ENCODE results near the gene MBP.
"Not testable (repeated sequence)": the region's sequence is repeated elsewhere in the genome, so short reads cannot be mapped to it uniquely, and the experiment has no call there.

MBP gene

DNA sequence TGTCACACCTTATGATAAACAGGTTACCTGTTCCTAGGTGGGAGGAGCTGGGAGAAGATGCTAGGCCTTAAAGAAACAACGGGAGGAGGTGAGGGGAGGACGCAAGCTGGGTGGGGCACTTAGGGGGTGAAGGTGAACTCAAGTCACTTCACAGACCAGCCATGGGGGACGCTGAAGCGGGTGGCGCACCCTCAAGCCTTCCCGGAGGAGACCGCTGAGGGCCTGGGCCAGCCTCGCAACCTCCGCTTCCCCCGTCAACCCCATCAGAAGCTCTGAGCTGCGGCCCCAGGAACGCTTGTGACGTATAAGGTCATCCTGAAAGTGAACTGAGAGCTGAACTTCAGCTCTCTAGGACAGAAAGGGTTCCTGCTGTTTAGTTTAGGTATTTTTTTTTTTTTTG is 133.5 kb downstream of the MBP start:
- DNase-seq = no peak

DNA sequence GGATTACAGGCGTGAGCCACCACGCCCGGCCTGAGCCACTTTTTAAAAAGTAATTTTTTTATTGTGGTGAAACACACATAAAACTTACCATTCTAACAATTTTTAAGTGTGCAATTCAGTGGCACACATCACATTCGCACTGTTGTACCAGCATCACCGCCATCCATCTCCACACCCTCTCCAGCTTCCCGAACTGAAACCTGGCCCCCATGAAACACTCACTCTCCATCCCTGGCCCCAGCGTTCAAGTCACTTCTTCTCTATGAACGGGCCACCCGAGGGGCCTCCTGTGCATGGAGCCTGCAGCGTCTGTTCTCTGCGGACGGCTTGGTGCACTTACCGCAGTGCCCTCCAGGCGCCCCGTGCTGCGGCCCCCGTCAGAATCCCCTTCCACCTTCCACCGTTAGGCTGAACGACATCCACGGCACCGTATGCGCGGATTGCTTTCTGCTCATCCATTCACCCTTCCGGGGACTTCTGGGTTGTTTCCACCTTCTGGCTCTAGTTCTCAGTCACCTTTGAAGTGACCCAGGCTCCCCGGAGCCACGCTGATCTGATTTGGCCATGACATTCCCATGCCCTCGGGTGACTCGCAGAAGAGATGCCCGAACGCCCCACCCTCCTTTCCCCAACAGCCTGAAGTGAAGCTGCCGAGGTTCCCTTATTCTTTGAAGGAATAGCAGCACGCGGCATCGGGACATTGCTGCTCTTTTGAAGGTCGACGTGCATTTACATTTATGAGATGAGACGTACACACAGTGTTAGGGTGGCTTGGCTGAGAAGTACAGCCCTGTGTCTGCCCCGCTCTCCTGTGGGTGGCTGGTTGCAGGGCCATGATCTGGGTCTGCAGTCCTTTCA is 134.4 kb downstream of the MBP start:
- DNase-seq = no peak

- DNase-seq = no peak
Measured at GRCh38 chr18:76996429-76996828, 136.2 kb downstream of the MBP start.

DNA sequence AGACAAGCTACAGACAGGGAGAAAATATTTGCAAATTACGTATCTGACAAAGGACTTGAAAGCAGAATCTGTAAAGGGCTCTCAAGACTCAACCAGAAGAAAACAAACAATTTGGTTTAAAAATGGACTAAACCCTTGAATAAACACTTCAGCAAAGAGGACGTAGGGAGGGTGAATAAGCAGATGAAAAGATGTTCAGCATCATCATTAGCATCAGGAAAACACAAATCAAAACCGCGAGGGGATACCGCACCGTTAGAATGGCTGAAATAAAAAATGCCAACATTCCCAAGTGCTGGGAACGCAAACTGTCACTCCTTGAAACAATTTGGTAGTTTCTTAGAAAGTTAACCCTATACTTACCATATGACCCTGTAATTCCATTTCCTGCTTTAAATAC is 136.7 kb downstream of the MBP start:
- DNase-seq = no peak

DNA sequence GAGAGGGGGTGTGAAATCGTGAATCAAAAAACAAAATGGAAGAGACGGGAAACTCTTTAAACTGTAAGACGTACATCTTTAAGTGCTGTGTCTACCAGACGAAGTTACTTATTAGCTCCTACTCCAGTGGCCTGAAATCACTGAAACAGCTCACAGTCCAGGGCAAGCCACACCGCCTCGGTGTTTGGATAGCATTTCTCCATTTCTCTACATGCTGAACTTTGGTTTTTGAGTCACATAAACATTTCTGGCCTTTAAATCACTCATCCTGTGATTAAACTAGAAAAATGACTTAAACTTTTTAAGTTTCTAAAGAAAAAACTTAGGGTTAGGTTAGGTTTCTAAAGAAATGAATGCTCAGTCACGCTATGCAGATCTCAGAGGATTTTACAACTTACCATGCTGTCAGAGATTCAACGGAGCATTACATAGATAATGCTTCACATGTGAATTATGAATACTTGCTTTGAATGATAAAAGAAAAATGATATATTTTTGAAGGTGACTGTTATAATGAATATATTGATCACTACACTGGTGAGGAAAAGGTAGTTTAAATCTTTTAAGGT is 138.4 kb downstream of the MBP start:
- DNase-seq = no peak

GRCh38 chr18:76993573-76993972 is 139.0 kb downstream of the MBP start:
- DNase-seq = no peak

GRCh38 chr18:76993085-76993382 is 139.5 kb downstream of the MBP start:
- no peak for DNase-seq

DNA sequence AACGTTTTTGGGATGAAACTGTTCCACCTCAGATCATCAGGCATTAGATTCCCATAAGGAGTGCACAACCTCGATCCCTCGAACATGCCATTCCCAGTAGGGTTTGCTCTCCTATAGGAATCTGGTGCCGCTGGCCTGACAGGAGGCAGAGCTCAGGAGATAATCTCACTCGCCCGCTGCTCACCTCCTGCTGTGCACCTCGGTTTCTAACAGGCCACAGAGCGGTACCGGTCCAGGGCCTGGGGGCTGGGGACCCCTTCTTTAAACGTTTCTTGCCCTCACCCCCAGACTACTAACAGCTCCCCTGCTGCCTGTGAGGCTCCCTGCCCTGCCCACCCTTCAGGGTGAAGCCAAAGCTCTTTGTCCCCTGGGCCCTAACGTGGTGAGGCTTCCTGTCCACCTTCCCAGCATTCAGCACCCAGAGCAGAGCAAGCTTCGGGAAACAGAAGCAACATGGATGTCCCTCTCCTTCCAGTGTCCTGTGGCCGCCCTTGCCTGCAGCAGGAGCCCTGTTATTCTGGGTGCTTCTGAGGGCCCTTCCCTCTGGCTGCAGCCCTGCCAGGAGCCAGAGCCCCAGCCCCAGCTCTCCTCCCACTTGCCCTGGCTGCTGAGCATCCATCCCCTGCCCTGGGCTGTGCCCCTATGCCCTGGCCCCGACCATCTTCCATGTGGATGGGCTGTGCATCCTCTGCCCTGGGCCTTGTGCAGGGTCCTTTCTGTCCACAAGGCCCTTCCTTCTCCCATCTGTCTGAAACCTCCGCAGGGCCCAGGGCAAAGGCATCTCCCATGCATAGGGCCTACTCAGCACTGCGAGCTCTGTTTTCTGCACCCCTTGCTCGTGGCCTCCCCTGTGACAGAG is 140.1 kb downstream of the MBP start:
- DNase-seq = no peak

DNA sequence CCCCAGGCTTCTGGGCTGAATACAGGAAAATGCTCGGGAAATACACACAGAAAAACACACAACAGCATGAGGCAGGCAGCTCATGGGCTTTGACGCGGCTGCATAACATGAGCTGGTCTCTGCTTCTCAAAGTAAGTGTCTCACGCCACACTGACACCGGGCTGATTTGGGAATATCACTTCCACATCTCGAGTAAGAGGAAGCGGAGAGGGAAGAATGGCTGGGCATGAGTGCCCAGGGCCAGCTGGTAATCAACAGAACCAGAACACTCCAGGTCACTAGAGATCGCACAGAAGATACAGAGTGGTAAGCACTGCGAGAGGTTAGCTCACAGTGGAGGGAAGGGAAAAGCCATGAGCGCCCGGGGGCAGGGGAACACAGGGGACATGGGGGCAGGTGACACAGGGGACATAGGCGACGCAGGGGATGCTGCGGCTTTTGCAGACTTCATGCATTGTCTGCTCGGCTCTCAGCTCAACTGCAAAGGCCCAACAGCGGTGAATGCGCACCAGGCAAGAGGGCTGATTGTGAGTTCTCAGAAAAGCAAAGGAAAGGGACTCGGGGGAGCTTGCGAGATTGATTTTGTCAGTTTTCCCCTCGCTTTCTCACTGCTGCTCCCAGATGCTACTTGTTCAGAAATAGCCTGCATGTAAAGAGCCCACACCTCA is 141.4 kb downstream of the MBP start:
- no peak for DNase-seq

DNA sequence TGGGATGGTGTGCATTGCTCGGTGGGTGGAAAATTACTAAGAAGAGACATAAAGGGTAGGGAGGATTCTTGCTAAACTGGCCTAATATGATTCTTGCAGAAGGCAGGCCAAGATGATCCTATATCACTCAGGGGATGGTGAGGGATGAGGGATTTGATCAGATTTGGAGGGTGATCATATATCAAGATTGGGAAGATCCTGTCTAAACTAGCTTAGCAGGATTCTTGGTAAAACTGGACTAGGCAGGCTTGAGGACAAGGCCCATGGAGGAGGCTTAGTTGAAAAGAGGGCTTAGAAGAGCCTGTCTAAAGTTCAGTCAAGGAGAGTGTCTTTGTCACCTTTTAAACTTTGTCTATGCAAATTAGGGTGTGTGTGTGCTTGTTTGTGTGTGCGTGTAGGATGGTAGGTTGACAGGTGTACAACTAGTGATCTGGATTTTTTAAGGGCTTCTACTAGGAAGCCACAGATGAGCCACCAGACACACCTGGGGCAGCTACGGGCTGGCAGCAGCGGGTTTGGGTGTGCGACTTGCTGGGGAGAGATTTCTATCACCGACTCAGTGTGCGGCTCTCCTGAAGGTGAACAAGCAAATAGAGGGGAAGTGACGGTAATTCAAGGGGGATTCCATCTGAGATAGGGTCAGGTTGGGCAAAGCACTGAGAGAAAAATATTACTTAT is 142.1 kb downstream of the MBP start:
- DNase-seq = not testable (repeated sequence)

DNA sequence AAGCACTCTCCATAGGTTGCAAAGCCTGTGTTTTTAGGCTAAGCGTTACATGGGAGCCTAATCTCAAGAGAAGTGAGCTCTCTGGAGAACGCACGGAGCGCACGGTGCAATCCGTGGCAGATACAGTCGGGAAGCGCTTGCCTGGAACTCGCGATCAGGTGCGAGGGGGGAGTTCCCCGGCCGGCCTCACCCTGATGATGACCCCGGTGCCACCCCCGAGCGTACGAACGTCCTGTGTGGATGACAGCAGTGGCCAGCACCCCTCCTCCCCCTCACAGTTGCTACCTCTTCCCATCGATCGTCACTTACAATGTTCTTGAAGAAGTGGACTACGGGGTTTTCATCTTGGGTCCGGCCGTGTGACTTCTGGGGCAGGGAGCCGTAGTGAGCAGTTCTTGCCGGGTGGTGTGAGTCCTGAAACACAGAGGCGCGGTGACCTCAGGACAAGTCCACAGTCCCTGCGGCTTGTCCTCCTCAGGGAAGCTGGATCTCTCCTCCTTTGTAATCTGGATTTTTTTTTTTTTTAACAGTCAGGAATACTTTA is 142.9 kb downstream of the MBP start:
- DNase-seq = no peak

- DNase-seq = no peak
Measured at GRCh38 chr18:76988827-76989646, 143.5 kb downstream of the MBP start.

DNA sequence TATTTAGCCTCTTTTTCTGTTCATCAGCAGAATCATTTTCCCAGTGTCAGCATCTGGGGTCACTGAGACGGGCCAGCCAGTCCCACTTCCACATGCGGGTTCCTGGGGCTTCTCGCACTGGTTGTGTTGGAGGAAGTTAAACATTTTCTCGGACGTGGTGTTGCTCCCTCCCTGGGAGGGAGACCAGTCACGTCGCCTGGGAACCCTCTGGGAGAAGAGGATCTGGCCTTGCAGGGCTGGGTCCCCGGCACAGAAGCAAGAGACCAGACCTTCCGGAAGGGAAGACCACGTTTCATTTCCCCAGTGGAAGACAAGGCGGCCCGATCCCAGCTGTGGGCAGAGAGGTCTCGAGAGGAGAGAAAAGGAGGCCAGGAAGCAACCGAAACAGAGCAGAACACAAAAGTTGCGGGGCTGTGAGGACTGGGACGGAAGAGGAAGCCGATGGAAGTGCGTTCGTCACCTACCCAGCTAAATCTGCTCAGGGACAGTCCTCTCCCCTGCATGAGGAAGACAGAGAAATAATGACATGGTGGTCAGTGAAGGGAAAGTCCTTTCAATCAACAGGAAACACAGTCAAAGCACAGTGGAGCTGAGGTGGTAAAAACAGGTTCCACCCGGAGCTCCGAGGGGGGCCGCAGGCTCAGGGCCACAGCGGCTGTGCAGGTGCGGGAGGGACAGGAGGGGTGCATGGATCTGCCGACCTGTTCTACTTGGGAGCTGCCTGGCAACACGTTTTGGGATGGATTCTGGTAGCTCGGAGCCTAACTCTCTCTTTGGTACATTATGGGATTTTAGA is 144.4 kb downstream of the MBP start:
- no peak for DNase-seq

- no peak for DNase-seq
Measured at GRCh38 chr18:76986406-76986805, 146.2 kb downstream of the MBP start.

GRCh38 chr18:76985951-76986236 is 146.7 kb downstream of the MBP start:
- DNase-seq = no peak

GRCh38 chr18:76985156-76985950 is 147.2 kb downstream of the MBP start:
- no peak for DNase-seq

- no peak for DNase-seq
Measured at GRCh38 chr18:76984193-76985155, 148.1 kb downstream of the MBP start.

DNA sequence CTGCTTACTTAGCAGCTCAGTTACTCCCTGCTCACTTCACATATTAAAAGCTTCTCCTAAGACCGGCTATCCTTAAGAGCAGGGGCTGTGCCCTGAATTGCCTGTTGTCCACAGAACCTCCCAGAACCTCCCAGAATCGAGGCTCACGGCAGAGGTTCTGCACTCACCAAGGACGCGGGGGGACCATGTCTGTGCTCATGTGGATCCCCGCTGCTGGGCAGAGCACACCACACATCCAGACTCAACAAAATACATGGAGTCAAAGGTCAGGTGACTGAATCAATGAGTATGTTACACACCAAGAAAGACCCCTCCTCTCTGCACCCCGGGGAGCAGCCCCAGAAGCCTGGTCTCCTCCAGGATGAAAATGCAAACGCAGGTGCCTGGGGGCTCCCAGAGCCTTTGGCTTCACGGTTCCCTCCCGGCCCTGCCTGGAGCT is 149.0 kb downstream of the MBP start:
- DNase-seq = no peak

Data from NCI-H1092 treated with DMSO at 0.1 percent for 48 hours (cell line).